ENCODE results near the gene TUB. TPM values are rescaled to one million over a fixed set of nuclear protein-coding genes. Genes with fewer than 3 reads are reported as not detected.

Gene TUB
- total and polyA plus RNA-seq, 2 of the 13 experiments (the other 11 are each of a cell fraction or from before 2014, with no cell fraction given), result 4.3 to 5.6 TPM

DNA sequence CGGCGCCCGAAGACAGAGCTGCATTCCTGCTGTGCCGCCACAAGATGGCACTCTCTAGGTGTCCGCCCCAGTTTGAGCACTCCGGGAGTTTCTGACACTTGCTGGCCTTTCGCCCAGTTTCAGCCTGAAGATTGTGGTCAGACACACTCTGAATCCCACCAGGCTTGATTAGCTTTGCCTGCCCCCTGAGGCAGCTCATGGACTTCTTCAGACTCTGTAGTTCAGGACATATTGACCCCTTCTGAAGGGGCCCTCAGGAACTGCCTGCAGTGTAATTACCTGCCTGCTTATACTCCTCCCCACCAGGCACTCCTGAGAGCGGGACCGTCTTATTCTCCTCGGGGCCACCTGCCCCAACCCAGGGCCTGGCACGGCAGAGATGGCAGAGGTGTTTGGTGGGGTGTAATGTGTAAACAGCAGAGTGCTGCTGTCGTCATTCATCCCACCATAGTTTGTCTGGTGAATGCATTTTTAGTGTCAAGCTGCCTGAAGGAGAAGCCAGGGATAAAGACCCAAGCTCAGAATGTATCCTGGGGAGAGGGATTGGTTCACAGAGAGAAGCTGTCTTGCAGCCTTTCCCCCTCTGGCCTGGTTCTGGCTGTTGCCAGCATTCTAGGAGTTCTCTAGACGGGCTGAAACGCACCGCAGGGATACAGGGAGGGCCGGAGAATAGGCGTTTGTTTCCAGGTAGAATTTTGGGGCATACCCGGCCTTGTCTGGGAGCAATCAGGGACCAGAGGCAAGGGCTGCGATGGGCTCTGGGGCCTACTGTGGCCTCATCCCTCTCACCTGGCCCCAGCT lies 47.5 kb upstream of the TUB start:
- no peak overlapping the region for H2AFZ ChIP-seq (ENCODE audit: low read length)
- in situ Hi-C loops (cut with HindIII; ENCODE audit: extremely low pct_ligation_motif_present, low pct_unique_long_range_greater_than_20kb), result loop anchor here (5.0 kb wide), 1 partner anchor 64 kb away; no protein-coding TSS in a partner anchor
- no TSS peak for BruUV-seq (replicated peaks)
- H3K4me3 ChIP-seq (replicated peaks in 1 of 3; ENCODE audit: insufficient read depth in 1 of 3, low read depth in 2 of 3, low read length in 3 of 3), result no peak overlapping the region
- no peaks in the 10 kb centered on the region for H3K79me2 ChIP-seq (ENCODE audit: insufficient read depth, low read length)
- H4K20me1 ChIP-seq (ENCODE audit: insufficient read depth, low read length), result no peaks in the 10 kb centered on the region
- no peak overlapping the region for H3K9ac ChIP-seq (ENCODE audit: insufficient read depth, low read depth, low read length)
- H3K36me3 ChIP-seq (replicated peaks in 1 of 2; ENCODE audit: control insufficient read depth in 1 of 2, insufficient read depth in 2 of 2, low read length in 2 of 2), result no peaks in the 10 kb centered on the region
- ATAC-seq, result peak; percentile 88
- intact Hi-C loops (cut with micrococcal nuclease; ENCODE audit: unreplicated experiment), result loop anchor here (1.0 kb wide), 3 partner anchors 37 to 66 kb away; no protein-coding TSS in a partner anchor
- CTCF ChIA-PET (ENCODE audit: low intra/inter-chr PET ratio, low total read pairs), result interaction anchor here (0.7 to 1.9 kb wide), 6 partner anchors 27 to 66 kb away, joined by 3 to 25 read pairs (median 7); no protein-coding TSS in a partner anchor
- H3K27ac ChIP-seq (ENCODE audit: extremely low read length, insufficient read depth, low read length), result no peak overlapping the region
- H3K9me3 ChIP-seq (ENCODE audit: low read length), result no peaks in the 10 kb centered on the region
- POLR2A ChIA-PET, result no interaction called here
- peak; percentile 36 for FAIRE-seq
- H3K27me3 ChIP-seq (ENCODE audit: control insufficient read depth in 1 of 2, insufficient read depth in 2 of 2, low read length in 2 of 2), result peaks cover 0 to 38% of the 10 kb centered on the region in 2 experiments; a peak in 4 of 5 replicates
- H3K4me1 ChIP-seq (ENCODE audit: insufficient read depth, low read length), result no peaks in the 10 kb centered on the region
- H3K4me2 ChIP-seq (ENCODE audit: low read depth, low read length), result peak overlapping the region; percentile 10; the same call in 1 of the 2 replicates
- WGBS (ENCODE audit: low lambda C conversion rate), result 11% methylated on average over 7 of the region's 19 CpGs
- peak; percentile 40 for DNase-seq (ENCODE audit: low spot score)
- TF ChIP-seq ZNF142 (CRISPR knock-in tag; IDR thresholded peaks at IDR 0.05) (no peak), TAF15 (IDR thresholded peaks at IDR 0.05; ENCODE audit: low read depth, low read length, poor library complexity, severe bottlenecking) (no peak), RAD21 (CRISPR knock-in tag; IDR thresholded peaks at IDR 0.05) (peak; percentile 81), ZNF329 (CRISPR knock-in tag; IDR thresholded peaks at IDR 0.05; ENCODE audit: low read depth) (no peak), KDM1A (CRISPR knock-in tag; IDR thresholded peaks at IDR 0.05) (no peak), CENPBD1 (CRISPR knock-in tag; IDR thresholded peaks at IDR 0.05; ENCODE audit: borderline replicate concordance, low read depth) (no peak), SNAPC2 (CRISPR knock-in tag; IDR thresholded peaks at IDR 0.05) (no peak), NR3C1 (CRISPR knock-in tag; IDR thresholded peaks at IDR 0.05) (no peak), ZNF607 (CRISPR knock-in tag; IDR thresholded peaks at IDR 0.05; ENCODE audit: borderline replicate concordance) (no peak)
- TF ChIP-seq, protein P1, sequence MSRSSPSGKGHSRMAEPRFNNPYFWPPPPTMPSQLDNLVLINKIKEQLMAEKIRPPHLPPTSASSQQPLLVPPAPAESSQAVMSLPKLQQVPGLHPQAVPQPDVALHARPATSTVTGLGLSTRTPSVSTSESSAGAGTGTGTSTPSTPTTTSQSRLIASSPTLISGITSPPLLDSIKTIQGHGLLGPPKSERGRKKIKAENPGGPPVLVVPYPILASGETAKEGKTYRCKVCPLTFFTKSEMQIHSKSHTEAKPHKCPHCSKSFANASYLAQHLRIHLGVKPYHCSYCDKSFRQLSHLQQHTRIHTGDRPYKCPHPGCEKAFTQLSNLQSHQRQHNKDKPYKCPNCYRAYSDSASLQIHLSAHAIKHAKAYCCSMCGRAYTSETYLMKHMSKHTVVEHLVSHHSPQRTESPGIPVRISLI (CRISPR knock-in tag; IDR thresholded peaks at IDR 0.05; ENCODE audit: borderline replicate concordance), result no peak
- TF ChIP-seq, protein P2, sequence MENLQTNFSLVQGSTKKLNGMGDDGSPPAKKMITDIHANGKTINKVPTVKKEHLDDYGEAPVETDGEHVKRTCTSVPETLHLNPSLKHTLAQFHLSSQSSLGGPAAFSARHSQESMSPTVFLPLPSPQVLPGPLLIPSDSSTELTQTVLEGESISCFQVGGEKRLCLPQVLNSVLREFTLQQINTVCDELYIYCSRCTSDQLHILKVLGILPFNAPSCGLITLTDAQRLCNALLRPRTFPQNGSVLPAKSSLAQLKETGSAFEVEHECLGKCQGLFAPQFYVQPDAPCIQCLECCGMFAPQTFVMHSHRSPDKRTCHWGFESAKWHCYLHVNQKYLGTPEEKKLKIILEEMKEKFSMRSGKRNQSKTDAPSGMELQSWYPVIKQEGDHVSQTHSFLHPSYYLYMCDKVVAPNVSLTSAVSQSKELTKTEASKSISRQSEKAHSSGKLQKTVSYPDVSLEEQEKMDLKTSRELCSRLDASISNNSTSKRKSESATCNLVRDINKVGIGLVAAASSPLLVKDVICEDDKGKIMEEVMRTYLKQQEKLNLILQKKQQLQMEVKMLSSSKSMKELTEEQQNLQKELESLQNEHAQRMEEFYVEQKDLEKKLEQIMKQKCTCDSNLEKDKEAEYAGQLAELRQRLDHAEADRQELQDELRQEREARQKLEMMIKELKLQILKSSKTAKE (CRISPR knock-in tag; IDR thresholded peaks at IDR 0.05; ENCODE audit: borderline replicate concordance), result no peak

Data from HepG2 (cell line).